ENCODE data around the gene ZDHHC5.

ZDHHC5 gene

GRCh38 chr11:57662893-57663292 is 5.0 kb upstream of the ZDHHC5 start:
- Histone ChIP-seq H4K8ac (ENCODE audit: low read length) (no peak overlapping the region), H3K4ac (ENCODE audit: low read depth in 1 of 2, low read length in 2 of 2) (no peak overlapping the region), H2BK120ac (ENCODE audit: low read depth, low read length) (no peak overlapping the region), H3K9ac (ENCODE audit: low read length) (no peak overlapping the region), H2AFZ (ENCODE audit: low read depth, low read length) (no peak overlapping the region), H3K14ac (ENCODE audit: low read length in 2 of 2) (no peak overlapping the region), H3K27me3 (ENCODE audit: control insufficient read depth in 1 of 2, insufficient read depth in 1 of 2, low read length in 2 of 2) (no peaks in the 10 kb centered on the region), H3K36me3 (ENCODE audit: control insufficient read depth in 1 of 2, insufficient read depth in 2 of 2, low read depth in 1 of 2, low read length in 2 of 2) (peaks cover 23 to 39% of the 10 kb centered on the region in 2 experiments), H2BK15ac (ENCODE audit: low read depth, poor library complexity, severe bottlenecking) (no peak overlapping the region), H3K27ac (ENCODE audit: low read length, poor library complexity, severe bottlenecking) (no peak overlapping the region), H2BK5ac (ENCODE audit: low read depth, low read length, poor library complexity, severe bottlenecking) (no peak overlapping the region), H3K4me1 (ENCODE audit: control insufficient read depth, insufficient read depth, low read depth, low read length) (peaks cover 8% of the 10 kb centered on the region), H2AK5ac (ENCODE audit: low read length, severe bottlenecking) (no peak overlapping the region), H3K79me1 (replicated peaks; ENCODE audit: low read length, poor library complexity, severe bottlenecking) (peaks cover 26% of the 10 kb centered on the region), H4K91ac (ENCODE audit: low read length) (no peak overlapping the region), H2BK12ac (ENCODE audit: low read length in 2 of 2) (no peak overlapping the region), H3K4me3 (ENCODE audit: insufficient read depth in 1 of 2, low read depth in 1 of 2, low read length in 2 of 2) (no peak overlapping the region), H3K9me3 (ENCODE audit: control insufficient read depth, low read length) (no peaks in the 10 kb centered on the region), H3K23ac (ENCODE audit: low read length in 2 of 2) (no peak overlapping the region), H3K18ac (ENCODE audit: low read depth in 1 of 2, low read length in 2 of 2) (no peak overlapping the region), H3K4me2 (ENCODE audit: low read length, poor library complexity, severe bottlenecking) (no peak overlapping the region)
- WGBS: 86% methylated on average over 4 of the region's 4 CpGs
- DNase-seq: no peak

GRCh38 chr11:57663975-57664374 is 3.9 kb upstream of the ZDHHC5 start:
- H2BK5ac ChIP-seq (ENCODE audit: low read depth, low read length, poor library complexity, severe bottlenecking): no peak overlapping the region
- H4K8ac ChIP-seq (ENCODE audit: low read length): no peak overlapping the region
- H3K36me3 ChIP-seq (ENCODE audit: control insufficient read depth in 1 of 2, insufficient read depth in 2 of 2, low read depth in 1 of 2, low read length in 2 of 2): peaks cover 20 to 39% of the 10 kb centered on the region in 2 experiments
- no peak overlapping the region for H4K91ac ChIP-seq (ENCODE audit: low read length)
- peaks cover 5% of the 10 kb centered on the region for H3K4me1 ChIP-seq (ENCODE audit: control insufficient read depth, insufficient read depth, low read depth, low read length)
- H3K27ac ChIP-seq (ENCODE audit: low read length, poor library complexity, severe bottlenecking): no peak overlapping the region
- no peaks in the 10 kb centered on the region for H3K27me3 ChIP-seq (ENCODE audit: control insufficient read depth in 1 of 2, insufficient read depth in 1 of 2, low read length in 2 of 2)
- no peak overlapping the region for H2BK12ac ChIP-seq (ENCODE audit: low read length in 2 of 2)
- no peak overlapping the region for H2AFZ ChIP-seq (ENCODE audit: low read depth, low read length)
- no peak overlapping the region for H3K14ac ChIP-seq (ENCODE audit: low read length in 2 of 2)
- H3K9me3 ChIP-seq (ENCODE audit: control insufficient read depth, low read length): no peaks in the 10 kb centered on the region
- no peak overlapping the region for H3K9ac ChIP-seq (ENCODE audit: low read length)
- WGBS: 95% methylated on average over 9 of the region's 9 CpGs
- H3K4me2 ChIP-seq (ENCODE audit: low read length, poor library complexity, severe bottlenecking): no peak overlapping the region
- peaks cover 22% of the 10 kb centered on the region for H3K79me1 ChIP-seq (replicated peaks; ENCODE audit: low read length, poor library complexity, severe bottlenecking)
- no peak overlapping the region for H3K4ac ChIP-seq (ENCODE audit: low read depth in 1 of 2, low read length in 2 of 2)
- H2BK15ac ChIP-seq (ENCODE audit: low read depth, poor library complexity, severe bottlenecking): no peak overlapping the region
- H3K18ac ChIP-seq (ENCODE audit: low read depth in 1 of 2, low read length in 2 of 2): no peak overlapping the region
- H2BK120ac ChIP-seq (ENCODE audit: low read depth, low read length): no peak overlapping the region
- no peak overlapping the region for H2AK5ac ChIP-seq (ENCODE audit: low read length, severe bottlenecking)
- H3K23ac ChIP-seq (ENCODE audit: low read length in 2 of 2): no peak overlapping the region
- DNase-seq: no peak
- no peak overlapping the region for H3K4me3 ChIP-seq (ENCODE audit: insufficient read depth in 1 of 2, low read depth in 1 of 2, low read length in 2 of 2)

GRCh38 chr11:57667117-57667735 is 688 bp upstream of the ZDHHC5 start:
- Histone ChIP-seq H3K27ac (ENCODE audit: low read length, poor library complexity, severe bottlenecking) (peak overlapping the region; percentile 99), H3K18ac (ENCODE audit: low read depth in 1 of 2, low read length in 2 of 2) (peak overlapping the region; percentile 63 to 88), H2AFZ (ENCODE audit: low read depth, low read length) (peak overlapping the region; percentile 95), H3K79me1 (replicated peaks; ENCODE audit: low read length, poor library complexity, severe bottlenecking) (peaks cover 4% of the 10 kb centered on the region), H2BK120ac (ENCODE audit: low read depth, low read length) (peak overlapping the region; percentile 94), H3K9me3 (ENCODE audit: control insufficient read depth, low read length) (no peaks in the 10 kb centered on the region), H3K4ac (ENCODE audit: low read depth in 1 of 2, low read length in 2 of 2) (peak overlapping the region; percentile 51 to 71), H3K4me2 (ENCODE audit: low read length, poor library complexity, severe bottlenecking) (peak overlapping the region; percentile 95), H3K23ac (ENCODE audit: low read length in 2 of 2) (no peak overlapping the region), H2BK15ac (ENCODE audit: low read depth, poor library complexity, severe bottlenecking) (no peak overlapping the region), H2BK12ac (ENCODE audit: low read length in 2 of 2) (peak overlapping the region in 1 of 2 experiments; percentile 73), H3K4me3 (ENCODE audit: insufficient read depth in 1 of 2, low read depth in 1 of 2, low read length in 2 of 2) (peak overlapping the region; percentile 72 to 92), H3K14ac (ENCODE audit: low read length in 2 of 2) (peak overlapping the region in 1 of 2 experiments; percentile 98), H4K8ac (ENCODE audit: low read length) (peak overlapping the region; percentile 92), H3K4me1 (ENCODE audit: control insufficient read depth, insufficient read depth, low read depth, low read length) (peaks cover 8% of the 10 kb centered on the region), H2BK5ac (ENCODE audit: low read depth, low read length, poor library complexity, severe bottlenecking) (peak overlapping the region; percentile 98), H3K36me3 (ENCODE audit: control insufficient read depth in 1 of 2, insufficient read depth in 2 of 2, low read depth in 1 of 2, low read length in 2 of 2) (peaks cover 0 to 20% of the 10 kb centered on the region in 2 experiments), H3K9ac (ENCODE audit: low read length) (peak overlapping the region; percentile 94), H4K91ac (ENCODE audit: low read length) (peak overlapping the region; percentile 65), H3K27me3 (ENCODE audit: control insufficient read depth in 1 of 2, insufficient read depth in 1 of 2, low read length in 2 of 2) (no peaks in the 10 kb centered on the region), H2AK5ac (ENCODE audit: low read length, severe bottlenecking) (no peak overlapping the region)
- WGBS: 0% methylated on average over 13 of the region's 29 CpGs
- DNase-seq: peak; percentile 99

- WGBS: 0% methylated on average over 31 of the region's 31 CpGs
- no peak for DNase-seq
- Histone ChIP-seq H4K8ac (ENCODE audit: low read length) (peak overlapping the region; percentile 95), H3K4ac (ENCODE audit: low read depth in 1 of 2, low read length in 2 of 2) (peak overlapping the region; percentile 66 to 75), H3K36me3 (ENCODE audit: control insufficient read depth in 1 of 2, insufficient read depth in 2 of 2, low read depth in 1 of 2, low read length in 2 of 2) (peaks cover 6 to 23% of the 10 kb centered on the region in 2 experiments), H3K23ac (ENCODE audit: low read length in 2 of 2) (peak overlapping the region in 1 of 2 experiments; percentile 74), H2AFZ (ENCODE audit: low read depth, low read length) (no peak overlapping the region), H2BK15ac (ENCODE audit: low read depth, poor library complexity, severe bottlenecking) (peak overlapping the region; percentile 26), H3K27ac (ENCODE audit: low read length, poor library complexity, severe bottlenecking) (peak overlapping the region; percentile 91), H3K14ac (ENCODE audit: low read length in 2 of 2) (peak overlapping the region in 1 of 2 experiments; percentile 80), H2BK5ac (ENCODE audit: low read depth, low read length, poor library complexity, severe bottlenecking) (peak overlapping the region; percentile 94), H3K18ac (ENCODE audit: low read depth in 1 of 2, low read length in 2 of 2) (peak overlapping the region; percentile 86 to 100), H3K4me2 (ENCODE audit: low read length, poor library complexity, severe bottlenecking) (peak overlapping the region; percentile 17), H2AK5ac (ENCODE audit: low read length, severe bottlenecking) (no peak overlapping the region), H2BK120ac (ENCODE audit: low read depth, low read length) (peak overlapping the region; percentile 64), H2BK12ac (ENCODE audit: low read length in 2 of 2) (no peak overlapping the region), H3K9me3 (ENCODE audit: control insufficient read depth, low read length) (no peaks in the 10 kb centered on the region), H3K9ac (ENCODE audit: low read length) (peak overlapping the region; percentile 94), H3K79me1 (replicated peaks; ENCODE audit: low read length, poor library complexity, severe bottlenecking) (peaks cover 8% of the 10 kb centered on the region), H3K4me3 (ENCODE audit: insufficient read depth in 1 of 2, low read depth in 1 of 2, low read length in 2 of 2) (peak overlapping the region; percentile 90 to 92), H3K27me3 (ENCODE audit: control insufficient read depth in 1 of 2, insufficient read depth in 1 of 2, low read length in 2 of 2) (no peaks in the 10 kb centered on the region), H4K91ac (ENCODE audit: low read length) (peak overlapping the region; percentile 87), H3K4me1 (ENCODE audit: control insufficient read depth, insufficient read depth, low read depth, low read length) (peaks cover 8% of the 10 kb centered on the region)
These were observed 494 bp downstream of the ZDHHC5 start for GRCh38 chr11:57668434-57668782.
